Ascending aorta (tissue), 2 donors: ENCODE results near the gene WNT4. TPM values are rescaled to one million over a fixed set of nuclear protein-coding genes. Genes with fewer than 3 reads are reported as not detected.
A peak's percentile ranks its signal among the peaks of the same experiment; 100 is the strongest.

Experiments used
- DNase-seq, 2 donors: peaks; one replicate each; pipeline ENCODE4 v3.0.0-alpha.2; 2019; ENCODE audit warnings: low spot score in 2 of 2
- H3K27ac ChIP-seq, 2 donors: fragments of 200-600 bp; sonication (generic); one replicate each; pipeline ENCODE4 v1.5.1; 2016 to 2017; ENCODE audit warnings: mild to moderate bottlenecking in 1 of 2
- H3K27me3 ChIP-seq: fragments of 200-600 bp; sonication (generic); one replicate; pipeline ENCODE4 v1.5.1; 2017
- H3K36me3 ChIP-seq, 2 donors: fragments of 200-600 bp; sonication (generic); one replicate each; pipeline ENCODE4 v1.5.1; 2016
- H3K4me1 ChIP-seq, 2 donors: fragments of 200-600 bp; sonication (generic); one replicate each; pipeline ENCODE4 v1.5.1; 2016 to 2017; ENCODE audit warnings: mild to moderate bottlenecking in 1 of 2
- H3K4me3 ChIP-seq, 2 donors: fragments of 200-600 bp; sonication (generic); one replicate each; pipeline ENCODE4 v1.5.1; 2016 to 2017; ENCODE audit warnings: mild to moderate bottlenecking in 1 of 2
- H3K9me3 ChIP-seq, 2 donors: fragments of 200-600 bp; sonication (generic); one replicate each; pipeline ENCODE4 v1.5.1; 2016
- CTCF ChIP-seq, 3 experiments: fragments of 200-600 bp in 2 of 3; fragments of 450-650 bp in 1 of 3; sonication (generic) in 2 of 3; IDR thresholded peaks; one replicate each; pipeline ENCODE4 v1.5.1; 2016 to 2019; ENCODE audit warnings: antibody characterized with exemption in 3 of 3, mild to moderate bottlenecking in 1 of 3, moderate library complexity in 1 of 3
- intact Hi-C: fragments of 100-400 bp; cut with DNase I; formaldehyde crosslinking; loops from one replicate; pipeline ENCODE4 v1.15.1; 2023
- total RNA-seq: library from RNA; depleted of rRNA; stranded (reverse); fragments of >200 nt; gene quantifications from one replicate; pipeline ENCODE4 v1.1.0, GENCODE V29; 2016

WNT4 gene
- total RNA-seq, 1 donor from 2014 or later = not detected

GRCh38 chr1:22114083-22115012 is 28.5 kb downstream of the WNT4 start:
- Histone ChIP-seq H3K27me3 (no peaks in the 10 kb centered on the region), H3K36me3 (peaks cover 0 to 18% of the 10 kb centered on the region in 2 donors), H3K9me3 (no peaks in the 10 kb centered on the region), H3K4me3 (no peak overlapping the region), H3K27ac (peak overlapping the region; percentile 9 to 46), H3K4me1 (peaks cover 6 to 10% of the 10 kb centered on the region in 2 donors)
- intact Hi-C loops = no loop called here
- TF ChIP-seq CTCF (IDR thresholded peaks at IDR 0.05) = no peak
- peak in 1 of 2 donors; percentile 63 for DNase-seq

GRCh38 chr1:22112554-22112953 is 30.3 kb downstream of the WNT4 start:
- DNase-seq = no peak
- Histone ChIP-seq H3K9me3 (no peaks in the 10 kb centered on the region), H3K27me3 (no peaks in the 10 kb centered on the region), H3K27ac (no peak overlapping the region), H3K4me3 (no peak overlapping the region), H3K4me1 (peaks cover 4 to 10% of the 10 kb centered on the region in 2 donors), H3K36me3 (peaks cover 6 to 17% of the 10 kb centered on the region in 2 donors)
- intact Hi-C loops = no loop called here
- no peak for TF ChIP-seq CTCF (IDR thresholded peaks at IDR 0.05)

- Histone ChIP-seq H3K4me1 (peaks cover 4 to 10% of the 10 kb centered on the region in 2 donors), H3K27ac (no peak overlapping the region), H3K9me3 (no peaks in the 10 kb centered on the region), H3K36me3 (peaks cover 6 to 17% of the 10 kb centered on the region in 2 donors), H3K4me3 (no peak overlapping the region), H3K27me3 (no peaks in the 10 kb centered on the region)
- DNase-seq = no peak
- intact Hi-C loops = no loop called here
- no peak for TF ChIP-seq CTCF (IDR thresholded peaks at IDR 0.05)
Measured at GRCh38 chr1:22111620-22112019, 31.3 kb downstream of the WNT4 start.

- intact Hi-C loops = no loop called here
- no peak for TF ChIP-seq CTCF (IDR thresholded peaks at IDR 0.05)
- no peak for DNase-seq
- Histone ChIP-seq H3K9me3 (no peaks in the 10 kb centered on the region), H3K4me3 (no peak overlapping the region), H3K27me3 (no peaks in the 10 kb centered on the region), H3K36me3 (peaks cover 6 to 17% of the 10 kb centered on the region in 2 donors), H3K27ac (no peak overlapping the region), H3K4me1 (peaks cover 4 to 10% of the 10 kb centered on the region in 2 donors)
Measured at GRCh38 chr1:22111115-22111514, 31.8 kb downstream of the WNT4 start.

- no peak for DNase-seq
- intact Hi-C loops = no loop called here
- peaks cover 6 to 17% of the 10 kb centered on the region in 2 donors for H3K36me3 ChIP-seq
- no peak for TF ChIP-seq CTCF (IDR thresholded peaks at IDR 0.05)
- peaks cover 4 to 10% of the 10 kb centered on the region in 2 donors for H3K4me1 ChIP-seq
- H3K27me3 ChIP-seq = no peaks in the 10 kb centered on the region
- H3K4me3 ChIP-seq = no peak overlapping the region
- H3K9me3 ChIP-seq = no peaks in the 10 kb centered on the region
- no peak overlapping the region for H3K27ac ChIP-seq
Measured at GRCh38 chr1:22110016-22110415, 32.9 kb downstream of the WNT4 start.
